PC-3 (cell line): Measurements from ENCODE around the gene HAUS7. TPM values are rescaled to one million over a fixed set of nuclear protein-coding genes. Genes with fewer than 3 reads are reported as not detected.

Source experiments
- ATAC-seq: fragments of 200-7000 bp; cut with Tn5 transposase; 2 replicates; pipeline ENCODE4 v1.9.1; 2020; ENCODE audit warnings: mild to moderate bottlenecking, moderate library complexity
- BruUV-seq: library from RNA; stranded (reverse); fragments of 400-500 nt; replicated peaks from 2 replicates; lab custom pipeline; 2021; lab: Mats Ljungman, UMichigan
- CTCF ChIA-PET: fragments of 300-600 bp; sonication (Branson Sonifier 250); formaldehyde crosslinking; loops from one replicate; lab custom pipeline; 2022; ENCODE audit warnings: antibody characterized with exemption; lab: Charles Lee
- POLR2A ChIA-PET: fragments of 300-600 bp; sonication (Branson Sonifier 250); formaldehyde crosslinking; loops from one replicate; lab custom pipeline; 2022; ENCODE audit warnings: antibody characterized with exemption; ENCODE audit not compliant: unreplicated experiment; lab: Charles Lee
- DNase-seq: peaks from one replicate; pipeline ENCODE4 v3.0.0-alpha.2; 2015
- H2AFZ ChIP-seq: fragments of 300-600 bp; sonication (generic); 2 replicates; pipeline ENCODE4 v1.6.0; 2016; ENCODE audit warnings: antibody characterized with exemption, low read length
- H3F3A ChIP-seq: fragments of 300-600 bp; sonication (generic); one replicate; pipeline ENCODE4 v1.6.0; 2017; ENCODE audit warnings: antibody characterized with exemption, low read length, control low read depth, mild to moderate bottlenecking; ENCODE audit not compliant: unreplicated experiment
- H3K27ac ChIP-seq: fragments of 300-600 bp; sonication (generic); 2 replicates; pipeline ENCODE4 v1.5.1; 2016; ENCODE audit warnings: mild to moderate bottlenecking, low read length
- H3K27me3 ChIP-seq: fragments of 300-600 bp; sonication (generic); 2 replicates; pipeline ENCODE4 v1.6.1; 2016; ENCODE audit warnings: low read length, mixed read lengths
- H3K36me3 ChIP-seq: fragments of 300-600 bp; sonication (generic); 2 replicates; pipeline ENCODE4 v1.6.1; 2016; ENCODE audit warnings: low read depth, mixed run types, low read length, mixed read lengths
- H3K4me1 ChIP-seq: fragments of 300-600 bp; sonication (generic); 2 replicates; pipeline ENCODE4 v1.5.1; 2016; ENCODE audit warnings: low read length; ENCODE audit not compliant: insufficient read depth
- H3K4me2 ChIP-seq: fragments of 300-600 bp; sonication (generic); 2 replicates; pipeline ENCODE4 v1.6.0; 2016; ENCODE audit warnings: low read length
- H3K4me3 ChIP-seq: fragments of 300-600 bp; sonication (generic); 2 replicates; pipeline ENCODE4 v1.5.1; 2016; ENCODE audit warnings: mild to moderate bottlenecking, low read length, mixed read lengths
- H3K79me2 ChIP-seq: fragments of 300-600 bp; sonication (generic); 2 replicates; pipeline ENCODE4 v1.6.1; 2017; ENCODE audit warnings: low read length, mixed read lengths
- H3K9ac ChIP-seq: fragments of 300-600 bp; sonication (generic); 2 replicates; pipeline ENCODE4 v1.6.0; 2016; ENCODE audit warnings: mild to moderate bottlenecking, low read length
- H3K9me2 ChIP-seq: fragments of 300-600 bp; sonication (generic); replicated peaks from 2 replicates; pipeline ENCODE4 v1.6.1; 2016; ENCODE audit warnings: mixed run types, low read length, mixed read lengths
- H3K9me3 ChIP-seq: fragments of 300-600 bp; sonication (generic); 2 replicates; pipeline ENCODE4 v1.6.1; 2016; ENCODE audit warnings: low read length, mixed read lengths
- H4K20me1 ChIP-seq: fragments of 300-600 bp; sonication (generic); 2 replicates; pipeline ENCODE4 v1.6.1; 2016; ENCODE audit warnings: low read length, mixed read lengths
- CTCF ChIP-seq: fragments of 300-600 bp; sonication (generic); conservative IDR thresholded peaks from 2 replicates; pipeline ENCODE4 v1.5.1; 2017; ENCODE audit warnings: antibody characterized with exemption, low read depth, mild to moderate bottlenecking, low read length
- EZH2 ChIP-seq: fragments of 300-600 bp; sonication (generic); IDR thresholded peaks from one replicate; pipeline ENCODE4 v1.6.1; 2017; ENCODE audit warnings: antibody characterized with exemption, mild to moderate bottlenecking, low read length; ENCODE audit not compliant: unreplicated experiment
- EZH2phosphoT487 ChIP-seq: fragments of 300-600 bp; sonication (generic); IDR thresholded peaks from 2 replicates; pipeline ENCODE4 v1.6.1; 2018; ENCODE audit warnings: mild to moderate bottlenecking, antibody characterized with exemption, low read length, borderline replicate concordance
- intact Hi-C: fragments of 100-400 bp; cut with micrococcal nuclease; formaldehyde crosslinking; loops from 2 replicates; pipeline ENCODE4 v1.9.0; 2023
- total RNA-seq: library from RNA; depleted of rRNA; stranded (reverse); fragments of >200 nt; gene quantifications from 2 replicates; pipeline ENCODE4 v1.2.3, GENCODE V29; 2014

HAUS7 gene
- total RNA-seq, 1 experiment from 2014 or later = 46.0 TPM

DNA sequence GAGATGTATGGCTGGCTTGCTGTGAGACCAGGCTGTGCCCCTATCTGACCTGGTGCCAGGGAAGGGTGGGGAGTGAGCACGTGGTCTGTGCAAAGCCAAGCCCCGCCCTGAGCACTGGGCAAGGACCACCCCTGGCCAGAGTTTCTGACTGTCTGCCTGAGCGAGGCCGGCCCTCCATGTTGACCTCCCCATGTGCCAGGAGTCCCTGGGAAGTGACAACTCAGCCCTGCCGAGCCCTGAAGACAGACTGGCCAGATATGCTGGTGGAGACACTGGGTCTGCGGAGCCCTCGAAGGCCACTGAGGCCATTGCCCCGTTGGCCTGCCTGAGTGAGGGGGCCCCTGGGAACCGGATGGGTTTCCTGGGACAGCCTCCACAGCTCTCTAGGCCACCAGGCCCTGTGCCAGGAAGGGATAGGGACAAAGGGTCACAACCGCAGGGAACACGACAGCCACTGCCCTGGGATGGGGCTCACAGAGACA is 17.3 kb upstream of the HAUS7 start:
- Histone ChIP-seq H2AFZ (no peak overlapping the region), H3K9me3 (no peaks in the 10 kb centered on the region), H3K36me3 (no peaks in the 10 kb centered on the region), H3K79me2 (no peaks in the 10 kb centered on the region), H3K9ac (no peak overlapping the region), H3K4me2 (no peak overlapping the region), H4K20me1 (no peaks in the 10 kb centered on the region), H3K9me2 (no peaks in the 10 kb centered on the region), H3K27ac (no peak overlapping the region), H3K4me1 (peaks cover 7% of the 10 kb centered on the region; the same call in 1 of the 2 replicates), H3K27me3 (no peaks in the 10 kb centered on the region), H3K4me3 (no peak overlapping the region), H3F3A (no peaks in the 10 kb centered on the region)
- intact Hi-C loops = no loop called here
- ChIA-PET POLR2A (no interaction called here), CTCF (no interaction called here)
- DNase-seq (no peak), ATAC-seq (no peak)
- BruUV-seq = no TSS peak
- TF ChIP-seq CTCF = no peak
- TF ChIP-seq EZH2 = no peak
- TF ChIP-seq EZH2phosphoT487 = no peak

DNA sequence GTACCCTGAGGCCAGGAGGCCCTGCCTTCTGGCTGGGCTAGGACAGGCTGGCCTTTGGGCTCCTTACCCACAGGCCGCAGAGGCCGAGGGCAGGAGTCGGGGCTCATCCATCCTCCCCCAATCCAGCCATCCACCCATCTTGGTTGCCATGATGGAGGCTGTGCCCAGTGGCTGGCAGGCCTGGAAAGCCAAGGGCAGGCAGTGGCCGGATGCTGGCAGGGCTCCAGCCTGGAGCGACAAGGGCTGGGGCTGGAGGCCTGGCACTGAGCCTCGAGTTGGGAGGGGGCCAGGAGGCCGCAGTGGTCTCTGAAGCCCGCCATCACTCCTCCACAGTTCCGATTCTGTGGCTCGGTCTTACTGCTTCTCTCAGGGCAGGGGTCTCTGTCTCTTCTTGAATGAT is 15.8 kb upstream of the HAUS7 start:
- TF ChIP-seq EZH2phosphoT487 (no peak), EZH2 (no peak), CTCF (no peak)
- Histone ChIP-seq H3K27ac (no peak overlapping the region), H3K36me3 (no peaks in the 10 kb centered on the region), H2AFZ (no peak overlapping the region), H3K4me2 (no peak overlapping the region), H3K79me2 (no peaks in the 10 kb centered on the region), H3K4me1 (peaks cover 7% of the 10 kb centered on the region; the same call in 1 of the 2 replicates), H3K27me3 (no peaks in the 10 kb centered on the region), H3K9me2 (no peaks in the 10 kb centered on the region), H3K9ac (no peak overlapping the region), H3K9me3 (no peaks in the 10 kb centered on the region), H3F3A (no peaks in the 10 kb centered on the region), H3K4me3 (no peak overlapping the region), H4K20me1 (no peaks in the 10 kb centered on the region)
- ChIA-PET CTCF (no interaction called here), POLR2A (no interaction called here)
- no TSS peak for BruUV-seq
- intact Hi-C loops = no loop called here
- ATAC-seq = no peak
- no peak for DNase-seq

GRCh38 chrX:153485396-153486080 is 15.2 kb upstream of the HAUS7 start:
- Histone ChIP-seq H3K4me2 (no peak overlapping the region), H3F3A (no peaks in the 10 kb centered on the region), H3K79me2 (no peaks in the 10 kb centered on the region), H3K9me3 (no peaks in the 10 kb centered on the region), H3K27me3 (no peaks in the 10 kb centered on the region), H3K4me3 (no peak overlapping the region), H3K4me1 (peaks cover 7% of the 10 kb centered on the region; the same call in 1 of the 2 replicates), H3K27ac (no peak overlapping the region), H3K9ac (no peak overlapping the region), H3K9me2 (no peaks in the 10 kb centered on the region), H3K36me3 (no peaks in the 10 kb centered on the region), H4K20me1 (no peaks in the 10 kb centered on the region), H2AFZ (no peak overlapping the region)
- ATAC-seq (no peak), DNase-seq (no peak)
- ChIA-PET CTCF (no interaction called here), POLR2A (no interaction called here)
- intact Hi-C loops = no loop called here
- TF ChIP-seq EZH2phosphoT487 (no peak), EZH2 (no peak), CTCF (no peak)
- BruUV-seq = no TSS peak
